Suprapubic skin (tissue), 4 donors: Measurements from ENCODE around the gene IL36A. TPM values are rescaled to one million over a fixed set of nuclear protein-coding genes. Genes with fewer than 3 reads are reported as not detected.

Experiments used
- DNase-seq, 2 donors: peaks; one replicate each; pipeline ENCODE4 v3.0.0-alpha.2; 2019; ENCODE audit warnings: low spot score in 2 of 2
- H3K27ac ChIP-seq: fragments of 200-600 bp; sonication (generic); one replicate; pipeline ENCODE4 v1.5.1; 2019
- H3K27me3 ChIP-seq: fragments of 200-600 bp; sonication (generic); one replicate; pipeline ENCODE4 v1.5.1; 2019
- H3K36me3 ChIP-seq: fragments of 200-600 bp; sonication (generic); one replicate; pipeline ENCODE4 v1.5.1; 2019
- H3K4me1 ChIP-seq: fragments of 200-600 bp; sonication (generic); one replicate; pipeline ENCODE4 v1.5.1; 2019
- H3K4me3 ChIP-seq: fragments of 200-600 bp; sonication (generic); one replicate; pipeline ENCODE4 v1.5.1; 2019; ENCODE audit warnings: mild to moderate bottlenecking
- H3K9me3 ChIP-seq: fragments of 200-600 bp; sonication (generic); one replicate; pipeline ENCODE4 v1.5.1; 2019
- CTCF ChIP-seq, 2 donors: fragments of 200-600 bp in 1 of 2; fragments of 450-650 bp in 1 of 2; sonication (generic) in 1 of 2; IDR thresholded peaks; one replicate each; pipeline ENCODE4 v1.5.1; 2016 to 2019; ENCODE audit warnings: antibody characterized with exemption in 2 of 2, mild to moderate bottlenecking in 1 of 2, moderate library complexity in 1 of 2
- EP300 ChIP-seq: sonication (generic); formaldehyde crosslinking; IDR thresholded peaks from one replicate; pipeline ENCODE4 v1.6.1; 2017; ENCODE audit warnings: antibody characterized with exemption
- POLR2A ChIP-seq, 2 donors: fragments of 450-650 bp; IDR thresholded peaks; one replicate each; pipeline ENCODE4 v1.6.1; 2017; ENCODE audit warnings: antibody characterized with exemption in 2 of 2, mild to moderate bottlenecking in 2 of 2, moderate library complexity in 2 of 2
- POLR2AphosphoS5 ChIP-seq, 3 donors: sonication (generic); formaldehyde crosslinking; IDR thresholded peaks; one replicate each; pipeline ENCODE4 v1.6.1; 2017; ENCODE audit warnings: antibody characterized with exemption in 3 of 3
- WGBS: methylation state at CpG from one replicate; pipeline ENCODE4 v1.1.5; 2018; 5-methylcytosine and 5-hydroxymethylcytosine counted together
- total RNA-seq, 4 donors: library from RNA; depleted of rRNA; stranded (reverse); fragments of >200 nt; gene quantifications; one replicate each; pipeline ENCODE4 v1.1.0, GENCODE V29; 2016

IL36A gene
- total RNA-seq, 4 donors from 2014 or later: not detected

GRCh38 chr2:113053666-113054065 lies 48.4 kb downstream of the IL36A start:
- DNase-seq: no peak
- WGBS: 82% methylated on average over 3 of the region's 3 CpGs

GRCh38 chr2:113054066-113054465 lies 48.8 kb downstream of the IL36A start:
- DNase-seq: no peak
- no peak overlapping the region for H3K4me3 ChIP-seq
- peaks cover 9% of the 10 kb centered on the region for H3K9me3 ChIP-seq
- no peak overlapping the region for H3K27ac ChIP-seq
- H3K36me3 ChIP-seq: no peaks in the 10 kb centered on the region
- TF ChIP-seq CTCF (IDR thresholded peaks at IDR 0.05) (no peak), POLR2A (IDR thresholded peaks at IDR 0.05) (no peak), POLR2AphosphoS5 (IDR thresholded peaks at IDR 0.05) (no peak), EP300 (no peak)
- H3K4me1 ChIP-seq: no peaks in the 10 kb centered on the region
- H3K27me3 ChIP-seq: no peaks in the 10 kb centered on the region

More at GRCh38 chr2:113053666-113054065, 48.4 kb downstream of the IL36A start:
- peaks cover 9% of the 10 kb centered on the region for H3K9me3 ChIP-seq
- no peaks in the 10 kb centered on the region for H3K4me1 ChIP-seq
- no peaks in the 10 kb centered on the region for H3K36me3 ChIP-seq
- H3K27me3 ChIP-seq: no peaks in the 10 kb centered on the region
- TF ChIP-seq CTCF (IDR thresholded peaks at IDR 0.05) (no peak), POLR2AphosphoS5 (IDR thresholded peaks at IDR 0.05) (no peak), EP300 (no peak), POLR2A (IDR thresholded peaks at IDR 0.05) (no peak)
- no peak overlapping the region for H3K4me3 ChIP-seq
- no peak overlapping the region for H3K27ac ChIP-seq

GRCh38 chr2:113056521-113056920 lies 51.3 kb downstream of the IL36A start:
- Histone ChIP-seq H3K27me3 (no peaks in the 10 kb centered on the region), H3K9me3 (peaks cover 9% of the 10 kb centered on the region), H3K36me3 (no peaks in the 10 kb centered on the region), H3K4me1 (no peaks in the 10 kb centered on the region), H3K4me3 (no peak overlapping the region), H3K27ac (no peak overlapping the region)
- WGBS: 50% methylated on average over 1 of the region's 1 CpG
- TF ChIP-seq CTCF (IDR thresholded peaks at IDR 0.05) (no peak), POLR2A (IDR thresholded peaks at IDR 0.05) (no peak), POLR2AphosphoS5 (IDR thresholded peaks at IDR 0.05) (no peak), EP300 (no peak)
- no peak for DNase-seq

- Histone ChIP-seq H3K4me1 (no peaks in the 10 kb centered on the region), H3K9me3 (peaks cover 9% of the 10 kb centered on the region), H3K27me3 (no peaks in the 10 kb centered on the region), H3K4me3 (no peak overlapping the region), H3K27ac (no peak overlapping the region), H3K36me3 (no peaks in the 10 kb centered on the region)
- 34% methylated on average over 1 of the region's 1 CpG for WGBS
- TF ChIP-seq POLR2AphosphoS5 (IDR thresholded peaks at IDR 0.05): no peak
- no peak for TF ChIP-seq EP300
- no peak for DNase-seq
These were observed 51.9 kb downstream of the IL36A start for GRCh38 chr2:113057117-113057516.

Other genes with a start within 250 kb of the IL36A start
- gene CKAP2L, start 240.8 kb upstream of the IL36A start, total RNA-seq: 1 to 10 TPM; 1.7 to 9.1 (median 3.2) TPM
- gene IL1A, start 221.0 kb upstream of the IL36A start, total RNA-seq: 1 to 10 TPM in 1 of 4 donors, under 1 TPM in 2, not detected in 1; 0.49 to 1.1 (median 0.76) TPM
- gene IL1B, start 168.7 kb upstream of the IL36A start, total RNA-seq: 1 to 10 TPM in 1 of 4 donors, not detected in 3; 1.2 TPM
- gene IL37, start 94.3 kb upstream of the IL36A start, total RNA-seq: 100 to 1,000 TPM in 3 of 4 donors, 1 to 10 TPM in 1; 7.2 to 133 (median 124) TPM
- gene IL36G, start 27.5 kb upstream of the IL36A start, total RNA-seq: 10 to 100 TPM; 13.4 to 28.8 (median 17.1) TPM
- 1 to 10 TPM; 1.5 to 7.9 (median 4.0) TPM for gene IL36B, start 47.4 kb downstream of the IL36A start, total RNA-seq
- gene IL36RN, start 53.7 kb downstream of the IL36A start, total RNA-seq: 10 to 100 TPM in 3 of 4 donors, 1 to 10 TPM in 1; 7.7 to 73.9 (median 37.1) TPM
- 10 to 100 TPM in 3 of 4 donors, under 1 TPM in 1; 0.80 to 23.2 (median 18.3) TPM for gene IL1F10, start 62.5 kb downstream of the IL36A start, total RNA-seq
- gene IL1RN, start 122.1 kb downstream of the IL36A start, total RNA-seq: 100 to 1,000 TPM; 129 to 147 (median 135) TPM
- 100 to 1,000 TPM in 1 of 4 donors, 10 to 100 TPM in 3; 53.8 to 102 (median 88.0) TPM for gene PSD4, start 168.5 kb downstream of the IL36A start, total RNA-seq